Lung (tissue), 12 donors: ENCODE data around the gene ZDHHC7. TPM values are rescaled to one million over a fixed set of nuclear protein-coding genes. Genes with fewer than 3 reads are reported as not detected.

Source experiments
- ATAC-seq: fragments of 200-7000 bp; cut with Tn5 transposase; one replicate; pipeline ENCODE4 v1.9.1; 2020; ENCODE audit warnings: moderate number of reproducible peaks; ENCODE audit not compliant: insufficient read depth, low FRiP score
- DNase-seq, 3 donors: peaks; one replicate each; pipeline ENCODE4 v3.0.0-alpha.2; 2013 to 2017
- H3K27ac ChIP-seq, 2 donors: one replicate each; pipeline ENCODE4 v1.5.1; 2013; ENCODE audit warnings: mild to moderate bottlenecking in 2 of 2, moderate library complexity in 2 of 2, control low read depth in 1 of 2, inconsistent platforms in 1 of 2, low read depth in 1 of 2, low read length in 1 of 2
- H3K27me3 ChIP-seq, 3 donors: one replicate each; pipeline ENCODE4 v1.5.1; 2013; ENCODE audit warnings: low read length in 2 of 3; ENCODE audit not compliant: control insufficient read depth in 3 of 3, insufficient read depth in 3 of 3
- H3K36me3 ChIP-seq, 4 donors: one replicate each; pipeline ENCODE4 v1.5.1; 2013; ENCODE audit warnings: low read length in 4 of 4, mild to moderate bottlenecking in 1 of 4, moderate library complexity in 1 of 4; ENCODE audit not compliant: control insufficient read depth in 4 of 4, insufficient read depth in 4 of 4
- H3K4me1 ChIP-seq, 5 donors: one replicate each; pipeline ENCODE4 v1.5.1; 2013; ENCODE audit warnings: low read length in 5 of 5, mild to moderate bottlenecking in 2 of 5, moderate library complexity in 1 of 5; ENCODE audit not compliant: control insufficient read depth in 5 of 5, insufficient read depth in 5 of 5
- H3K4me3 ChIP-seq: one replicate; pipeline ENCODE4 v1.5.1; 2013; ENCODE audit warnings: mild to moderate bottlenecking, control low read depth, moderate library complexity
- H3K9ac ChIP-seq, 2 donors: one replicate each; pipeline ENCODE4 v1.5.1; 2013; ENCODE audit warnings: low read length in 2 of 2, control low read depth in 1 of 2; ENCODE audit not compliant: insufficient read depth in 1 of 2
- H3K9me3 ChIP-seq, 4 donors: one replicate each; pipeline ENCODE4 v1.5.1; 2013; ENCODE audit warnings: low read length in 3 of 4, mild to moderate bottlenecking in 1 of 4, moderate library complexity in 1 of 4; ENCODE audit not compliant: control insufficient read depth in 4 of 4, insufficient read depth in 3 of 4
- CTCF ChIP-seq: IDR thresholded peaks from 2 replicates; pipeline ENCODE4 v1.5.1; 2012; ENCODE audit warnings: mild to moderate bottlenecking; ENCODE audit errors: control extremely low read depth, extremely low read depth
- WGBS, 2 donors: extraction: QIAGEN DNeasy Blood & Tissue Kit; methylation state at CpG; one replicate each; pipeline ENCODE4 v1.1.7; 2013; 5-methylcytosine and 5-hydroxymethylcytosine counted together
- polyA plus RNA-seq, 2 donors: library from polyadenylated mRNA; stranded (reverse); fragments of 200-250 nt; gene quantifications; one replicate each; pipeline ENCODE4 v1.2.1, GENCODE V29; 2013
- total RNA-seq, 2 donors: library from RNA; depleted of rRNA in 1 of 2; stranded (reverse); fragments of >200 nt in 1 of 2; gene quantifications; one replicate each; pipeline ENCODE4 v1.2.1, GENCODE V29; 2014 to 2021
- donor health status: control.
- donor health status: control.
- donor health status: Bipolar disorder and iron deficiency.
- donor health status: healthy.
- donor health status: DM: yes; HTN: yes; CAD: no.

ZDHHC7 gene
- total and polyA plus RNA-seq, 4 donors, result 23.6 to 61.1 (median 45.4) TPM

- ATAC-seq (no peak), DNase-seq (no peak)
- no peak overlapping the region for H3K4me3 ChIP-seq
- no peaks in the 10 kb centered on the region for H3K36me3 ChIP-seq
- no peak overlapping the region for H3K9ac ChIP-seq
- WGBS, 2 donors, result 92 to 93% methylated on average over 19 of the region's 19 CpGs
- H3K27ac ChIP-seq, result no peak overlapping the region
- H3K4me1 ChIP-seq, result peaks cover 0 to 59% (median 16%) of the 10 kb centered on the region in 5 donors
- no peaks in the 10 kb centered on the region for H3K9me3 ChIP-seq
- TF ChIP-seq CTCF, result no peak
- no peaks in the 10 kb centered on the region for H3K27me3 ChIP-seq
These were observed 85.5 kb downstream of the ZDHHC7 start for GRCh38 chr16:84925773-84926372.

- H3K9ac ChIP-seq, result no peak overlapping the region
- no peak overlapping the region for H3K4me3 ChIP-seq
- H3K4me1 ChIP-seq, result peaks cover 0 to 59% (median 16%) of the 10 kb centered on the region in 5 donors
- 60 to 67% methylated on average over 11 of the region's 11 CpGs for WGBS, 2 donors
- H3K9me3 ChIP-seq, result no peaks in the 10 kb centered on the region
- ATAC-seq (no peak), DNase-seq (no peak)
- no peaks in the 10 kb centered on the region for H3K36me3 ChIP-seq
- TF ChIP-seq CTCF, result peak; percentile 32
- no peaks in the 10 kb centered on the region for H3K27me3 ChIP-seq
- no peak overlapping the region for H3K27ac ChIP-seq
These were observed 86.1 kb downstream of the ZDHHC7 start for GRCh38 chr16:84925092-84925772.

GRCh38 chr16:84924331-84925091 lies 86.8 kb downstream of the ZDHHC7 start:
- no peak for ATAC-seq
- TF ChIP-seq CTCF, result no peak
- no peaks in the 10 kb centered on the region for H3K36me3 ChIP-seq
- H3K9ac ChIP-seq, result no peak overlapping the region
- peaks cover 0 to 55% (median 14%) of the 10 kb centered on the region in 5 donors for H3K4me1 ChIP-seq
- no peak overlapping the region for H3K27ac ChIP-seq
- no peak overlapping the region for H3K4me3 ChIP-seq
- WGBS, 2 donors, result 67 to 76% methylated on average over 23 of the region's 23 CpGs
- H3K27me3 ChIP-seq, result no peaks in the 10 kb centered on the region
- no peaks in the 10 kb centered on the region for H3K9me3 ChIP-seq
- DNase-seq, result peak; percentile 60 to 80 (median 71)

Other genes with a start within 250 kb of the ZDHHC7 start
- 100 to 1,000 TPM in 1 of 2 donors, 10 to 100 TPM in 1; 31.3 to 136 TPM for gene CRISPLD2, start 191.6 kb downstream of the ZDHHC7 start, total RNA-seq
- gene CRISPLD2, start 191.6 kb downstream of the ZDHHC7 start, polyA plus RNA-seq, result 10 to 100 TPM; 30.3 to 53.7 TPM
- 10 to 100 TPM; 12.8 to 23.5 TPM for gene KIAA0513, start 16.3 kb upstream of the ZDHHC7 start, total RNA-seq
- 10 to 100 TPM; 10.4 to 11.2 TPM for gene KIAA0513, start 16.3 kb upstream of the ZDHHC7 start, polyA plus RNA-seq
- gene CIBAR2, start 100.9 kb upstream of the ZDHHC7 start, total RNA-seq, result 10 to 100 TPM; 22.6 to 49.0 TPM
- gene CIBAR2, start 100.9 kb upstream of the ZDHHC7 start, polyA plus RNA-seq, result 10 to 100 TPM; 11.8 to 15.2 TPM